HG03060 (cell line): ENCODE results near the gene NIP7.

ENCODE experiments used
- ATAC-seq: cut with Tn5 transposase; IDR thresholded peaks from one replicate; pipeline ENCODE4 v1.9.1; 2021; ENCODE audit warnings: low read depth, moderate number of reproducible peaks; ENCODE audit not compliant: unreplicated experiment

The NIP7 gene

DNA sequence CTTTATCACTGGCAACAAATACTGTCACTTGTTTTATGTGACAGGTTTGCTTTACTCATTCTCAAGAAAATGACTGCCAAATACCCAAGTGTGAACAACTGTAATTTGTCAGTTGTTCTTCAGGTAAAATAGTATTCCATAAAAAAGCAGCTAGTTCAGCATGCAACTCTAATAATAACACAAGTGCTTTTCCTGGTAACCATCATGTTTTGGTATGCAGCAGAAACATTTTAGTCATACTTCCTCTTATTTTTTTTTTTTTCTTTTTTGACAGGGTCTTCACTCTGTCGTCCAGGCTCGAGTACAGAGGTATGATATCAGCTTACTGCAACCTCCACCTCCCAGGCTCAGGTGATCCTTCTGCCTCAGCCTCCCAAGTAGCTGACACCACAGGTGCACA is 41.7 kb downstream of the NIP7 start:
- no peak for ATAC-seq

DNA sequence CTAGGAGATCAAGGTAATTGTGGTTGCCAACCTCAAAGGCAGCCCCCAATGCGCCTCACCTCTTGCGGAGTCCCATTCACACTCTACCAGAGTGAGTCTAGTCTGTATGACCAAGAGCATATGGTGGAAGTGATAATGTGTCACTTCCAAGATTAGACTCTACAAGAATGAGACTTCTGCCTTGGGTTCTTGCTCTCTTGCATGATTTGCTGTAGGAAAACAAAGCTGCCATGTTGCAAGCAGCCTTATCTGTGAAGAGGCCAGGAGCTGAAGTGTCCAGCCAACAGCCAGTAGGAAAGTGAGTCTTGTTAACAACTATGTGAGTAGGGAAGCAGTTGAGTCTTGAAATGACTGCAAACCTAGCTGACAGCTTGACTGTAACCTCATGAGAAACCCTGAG is 42.8 kb downstream of the NIP7 start:
- no peak for ATAC-seq

DNA sequence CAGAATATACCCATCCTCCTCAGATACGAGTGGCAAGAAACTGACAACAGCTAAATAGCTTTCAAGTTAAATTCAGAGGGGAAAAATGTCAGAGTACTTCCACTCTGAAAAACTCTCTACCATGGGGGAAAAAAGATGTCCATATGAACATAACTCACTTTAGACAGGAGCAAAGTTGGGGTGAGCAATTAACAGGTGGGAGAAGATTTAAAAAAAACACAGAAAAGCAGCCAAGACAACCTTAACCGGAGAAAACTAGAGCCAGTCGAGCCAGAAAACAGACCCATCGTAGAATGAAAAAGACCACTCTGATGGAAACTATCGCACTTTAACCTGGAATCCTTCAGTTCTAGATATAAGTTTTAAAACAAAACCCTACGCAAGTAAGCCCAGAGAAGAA is 45.4 kb downstream of the NIP7 start:
- no peak for ATAC-seq

DNA sequence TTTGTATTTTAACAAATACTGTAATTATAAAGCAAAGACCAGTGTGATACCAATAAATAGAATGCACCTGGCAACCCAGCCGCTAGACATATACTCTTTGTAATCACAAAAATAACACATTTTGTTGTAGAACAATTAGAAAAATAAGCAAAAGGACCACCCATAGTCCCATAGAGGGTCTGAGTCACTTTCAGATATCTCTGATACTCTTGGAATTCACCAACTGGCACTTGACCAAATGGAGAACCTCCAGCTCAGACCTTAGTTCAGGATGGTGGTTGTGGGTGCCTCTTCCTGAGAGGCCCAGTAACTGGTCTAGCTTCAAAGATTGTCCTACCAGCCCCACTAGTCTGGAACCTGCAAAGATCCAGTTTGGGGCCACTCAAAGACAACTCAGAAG is 47.0 kb downstream of the NIP7 start:
- no peak for ATAC-seq
